Progenitor cell of endocrine pancreas (in vitro differentiated cells): ENCODE data around the gene ZMIZ2. TPM values are rescaled to one million over a fixed set of nuclear protein-coding genes. Genes with fewer than 3 reads are reported as not detected.
A peak's percentile ranks its signal among the peaks of the same experiment; 100 is the strongest.
"Not testable (repeated sequence)": the region's sequence is repeated elsewhere in the genome, so short reads cannot be mapped to it uniquely, and the experiment has no call there.

Source experiments
- DNase-seq: peaks from one replicate; pipeline ENCODE4 v3.0.0; 2021; ENCODE audit warnings: low spot score; ENCODE audit not compliant: unreplicated experiment
- H3K27ac Mint-ChIP-seq: 2 replicates; pipeline ENCODE4 v1.8.0; 2021; ENCODE audit warnings: mild to moderate bottlenecking, moderate library complexity, mixed read lengths
- H3K27me3 Mint-ChIP-seq: 2 replicates; pipeline ENCODE4 v1.8.0; 2021; ENCODE audit warnings: mixed read lengths
- H3K36me3 Mint-ChIP-seq: 2 replicates; pipeline ENCODE4 v1.8.0; 2022; ENCODE audit warnings: mixed read lengths; ENCODE audit not compliant: insufficient read depth
- H3K4me1 Mint-ChIP-seq: 2 replicates; pipeline ENCODE4 v1.8.0; 2021; ENCODE audit warnings: low read depth, mixed read lengths
- H3K4me3 Mint-ChIP-seq: 2 replicates; pipeline ENCODE4 v1.8.0; 2021; ENCODE audit warnings: low read depth, mild to moderate bottlenecking, moderate library complexity, mixed read lengths
- H3K9me3 Mint-ChIP-seq: 2 replicates; pipeline ENCODE4 v1.8.0; 2021; ENCODE audit warnings: low read depth, mixed read lengths
- CTCF ChIP-seq: fragments of 200-600 bp; sonication (generic); IDR thresholded peaks from one replicate; pipeline ENCODE4 v1.5.0; 2021; ENCODE audit warnings: antibody characterized with exemption, mild to moderate bottlenecking; ENCODE audit not compliant: unreplicated experiment
- total RNA-seq: library from RNA; stranded (reverse); gene quantifications from 2 replicates; pipeline ENCODE4 v1.2.1, GENCODE V29; 2021

Gene ZMIZ2
- total RNA-seq, 1 donor from 2014 or later, result 222 TPM

GRCh38 chr7:44801890-44802289 is 53.2 kb downstream of the ZMIZ2 start:
- H3K27me3 Mint-ChIP-seq, result no peaks in the 10 kb centered on the region
- no peak overlapping the region for H3K4me3 Mint-ChIP-seq
- H3K36me3 Mint-ChIP-seq, result peaks cover 29% of the 10 kb centered on the region
- no peak for DNase-seq
- H3K27ac Mint-ChIP-seq, result no peak overlapping the region
- no peaks in the 10 kb centered on the region for H3K9me3 Mint-ChIP-seq
- TF ChIP-seq CTCF, result no peak
- peaks cover 13% of the 10 kb centered on the region for H3K4me1 Mint-ChIP-seq

GRCh38 chr7:44802418-44803025 is 53.9 kb downstream of the ZMIZ2 start:
- H3K27me3 Mint-ChIP-seq, result no peaks in the 10 kb centered on the region
- TF ChIP-seq CTCF, result no peak
- peaks cover 12% of the 10 kb centered on the region for H3K4me1 Mint-ChIP-seq
- H3K4me3 Mint-ChIP-seq, result no peak overlapping the region
- H3K27ac Mint-ChIP-seq, result peak overlapping the region; percentile 65
- H3K36me3 Mint-ChIP-seq, result peaks cover 28% of the 10 kb centered on the region
- H3K9me3 Mint-ChIP-seq, result no peaks in the 10 kb centered on the region
- DNase-seq, result no peak

- H3K9me3 Mint-ChIP-seq, result not testable (repeated sequence)
Measured at GRCh38 chr7:44803828-44804519, 55.3 kb downstream of the ZMIZ2 start.

GRCh38 chr7:44805950-44806349 is 57.3 kb downstream of the ZMIZ2 start:
- no peaks in the 10 kb centered on the region for H3K27me3 Mint-ChIP-seq
- no peak overlapping the region for H3K27ac Mint-ChIP-seq
- H3K4me3 Mint-ChIP-seq, result no peak overlapping the region
- no peaks in the 10 kb centered on the region for H3K4me1 Mint-ChIP-seq
- H3K9me3 Mint-ChIP-seq, result no peaks in the 10 kb centered on the region
- peaks cover 14% of the 10 kb centered on the region for H3K36me3 Mint-ChIP-seq
- DNase-seq, result no peak
- TF ChIP-seq CTCF, result no peak

More at GRCh38 chr7:44803828-44804519, 55.3 kb downstream of the ZMIZ2 start:
- not testable (repeated sequence) for H3K27ac Mint-ChIP-seq, DNase-seq, H3K27me3 Mint-ChIP-seq, H3K4me1 Mint-ChIP-seq, H3K4me3 Mint-ChIP-seq
- peaks cover 27% of the 10 kb centered on the region for H3K36me3 Mint-ChIP-seq

GRCh38 chr7:44808914-44809393 is 60.3 kb downstream of the ZMIZ2 start:
- no peak overlapping the region for H3K27ac Mint-ChIP-seq
- no peaks in the 10 kb centered on the region for H3K27me3 Mint-ChIP-seq
- H3K4me1 Mint-ChIP-seq, result no peaks in the 10 kb centered on the region
- TF ChIP-seq CTCF, result no peak
- H3K36me3 Mint-ChIP-seq, result no peaks in the 10 kb centered on the region
- DNase-seq, result no peak
- no peaks in the 10 kb centered on the region for H3K9me3 Mint-ChIP-seq
- H3K4me3 Mint-ChIP-seq, result no peak overlapping the region

GRCh38 chr7:44811093-44811492 is 62.4 kb downstream of the ZMIZ2 start:
- H3K27me3 Mint-ChIP-seq, result no peaks in the 10 kb centered on the region
- DNase-seq, result no peak
- H3K4me3 Mint-ChIP-seq, result no peak overlapping the region
- no peaks in the 10 kb centered on the region for H3K9me3 Mint-ChIP-seq
- H3K4me1 Mint-ChIP-seq, result no peaks in the 10 kb centered on the region
- no peak for TF ChIP-seq CTCF
- H3K36me3 Mint-ChIP-seq, result no peaks in the 10 kb centered on the region
- H3K27ac Mint-ChIP-seq, result no peak overlapping the region
